HEK293 (cell line): Measurements from ENCODE around the gene GRID2.

Experiments
- CTCF ChIA-PET: fragments of 350-600 bp; formaldehyde crosslinking; extraction: SDS; loops from one replicate; lab custom pipeline; 2021; ENCODE audit warnings: antibody characterized with exemption; lab: Yijun Ruan, JAX
- POLR2A ChIA-PET: fragments of 300-600 bp; formaldehyde crosslinking; extraction: SDS; loops from one replicate; lab custom pipeline; 2020; ENCODE audit warnings: antibody characterized with exemption, inconsistent platforms; lab: Yijun Ruan, JAX
- H3K27ac ChIP-seq: fragments of 200-500 bp; sonication (Bioruptor generic); 2 replicates; pipeline ENCODE4 v1.5.1; 2014; ENCODE audit warnings: low read depth, low read length, control low read depth, inconsistent platforms; ENCODE audit errors: extremely low read depth
- H3K36me3 ChIP-seq, 2 experiments: fragments of 200-500 bp in 1 of 2; sonication (Bioruptor generic) in 1 of 2; 1 replicate in 1 of 2; 2 replicates in 1 of 2; pipeline ENCODE4 v1.5.1; 2014 to 2017; ENCODE audit warnings: inconsistent platforms in 2 of 2, low read length in 2 of 2; ENCODE audit not compliant: control insufficient read depth in 2 of 2, insufficient read depth in 1 of 2
- H3K4me1 ChIP-seq: fragments of 200-500 bp; sonication (Bioruptor generic); 2 replicates; pipeline ENCODE4 v1.5.1; 2014; ENCODE audit warnings: mild to moderate bottlenecking, low read length, inconsistent platforms; ENCODE audit not compliant: control insufficient read depth, insufficient read depth
- H3K4me3 ChIP-seq: 2 replicates; pipeline ENCODE4 v1.5.1; 2011; ENCODE audit warnings: low read depth, mild to moderate bottlenecking, control low read depth, low read length, moderate library complexity
- H3K9me3 ChIP-seq: fragments of 200-500 bp; sonication (Bioruptor generic); 2 replicates; pipeline ENCODE4 v1.5.1; 2014; ENCODE audit warnings: low read depth, low read length, inconsistent platforms; ENCODE audit not compliant: control insufficient read depth, insufficient read depth
- IKZF3 ChIP-seq: fragments of 450-650 bp; IDR thresholded peaks from 2 replicates; pipeline ENCODE4 v1.5.0; 2018; ENCODE audit warnings: missing biosample characterization, mild to moderate bottlenecking, missing genetic modification characterization, moderate library complexity
- KLF9 ChIP-seq: fragments of 450-650 bp; formaldehyde crosslinking; IDR thresholded peaks from 2 replicates; pipeline ENCODE4 v1.5.1; 2016; ENCODE audit warnings: missing biosample characterization, missing genetic modification characterization, low read depth
- SETDB1 ChIP-seq: IDR thresholded peaks from one replicate; pipeline ENCODE4 v1.6.1; 2017; ENCODE audit warnings: mild to moderate bottlenecking, low read length, moderate library complexity, mixed read lengths; ENCODE audit not compliant: insufficient read length
- SP7 ChIP-seq: fragments of 450-650 bp; formaldehyde crosslinking; IDR thresholded peaks from 2 replicates; pipeline ENCODE4 v1.5.1; 2016; ENCODE audit warnings: missing biosample characterization, missing genetic modification characterization
- ZBTB1 ChIP-seq: fragments of 450-650 bp; formaldehyde crosslinking; IDR thresholded peaks from 2 replicates; pipeline ENCODE4 v1.5.1; 2016; ENCODE audit warnings: missing biosample characterization, missing genetic modification characterization
- ZBTB20 ChIP-seq: fragments of 450-650 bp; formaldehyde crosslinking; IDR thresholded peaks from 2 replicates; pipeline ENCODE4 v1.5.1; 2016; ENCODE audit warnings: missing biosample characterization, missing genetic modification characterization
- ZFP3 ChIP-seq: fragments of 450-650 bp; formaldehyde crosslinking; IDR thresholded peaks from 2 replicates; pipeline ENCODE4 v1.5.1; 2016; ENCODE audit warnings: low read depth, missing biosample characterization, missing genetic modification characterization
- ZNF10 ChIP-seq: fragments of 450-650 bp; formaldehyde crosslinking; IDR thresholded peaks from 2 replicates; pipeline ENCODE4 v1.5.1; 2017; ENCODE audit warnings: missing biosample characterization, missing genetic modification characterization
- ZNF133 ChIP-seq: fragments of 450-650 bp; formaldehyde crosslinking; IDR thresholded peaks from 2 replicates; pipeline ENCODE4 v1.5.1; 2016; ENCODE audit warnings: missing biosample characterization, missing genetic modification characterization
- ZNF140 ChIP-seq: fragments of 450-650 bp; formaldehyde crosslinking; IDR thresholded peaks from 2 replicates; pipeline ENCODE4 v1.5.1; 2016; ENCODE audit warnings: missing biosample characterization, missing genetic modification characterization
- ZNF157 ChIP-seq: fragments of 450-650 bp; formaldehyde crosslinking; IDR thresholded peaks from 2 replicates; pipeline ENCODE4 v1.5.1; 2016; ENCODE audit warnings: missing biosample characterization, missing genetic modification characterization
- ZNF16 ChIP-seq: fragments of 450-650 bp; formaldehyde crosslinking; IDR thresholded peaks from 2 replicates; pipeline ENCODE4 v1.5.1; 2016; ENCODE audit warnings: low read depth, missing biosample characterization, missing genetic modification characterization
- ZNF2 ChIP-seq: fragments of 450-650 bp; formaldehyde crosslinking; IDR thresholded peaks from 2 replicates; pipeline ENCODE4 v1.5.1; 2016; ENCODE audit warnings: missing biosample characterization, missing genetic modification characterization
- ZNF324 ChIP-seq: fragments of 450-650 bp; formaldehyde crosslinking; IDR thresholded peaks from 2 replicates; pipeline ENCODE4 v1.5.1; 2016; ENCODE audit warnings: missing biosample characterization, missing genetic modification characterization
- ZNF341 ChIP-seq: fragments of 450-650 bp; formaldehyde crosslinking; IDR thresholded peaks from 2 replicates; pipeline ENCODE4; 2016; ENCODE audit warnings: low read depth, missing biosample characterization, missing genetic modification characterization
- ZNF514 ChIP-seq: fragments of 450-650 bp; formaldehyde crosslinking; IDR thresholded peaks from 2 replicates; pipeline ENCODE4 v1.5.1; 2016; ENCODE audit warnings: missing biosample characterization, missing genetic modification characterization
- ZNF529 ChIP-seq: fragments of 450-650 bp; formaldehyde crosslinking; IDR thresholded peaks from 2 replicates; pipeline ENCODE4 v1.5.1; 2017; ENCODE audit warnings: missing genetic modification characterization, missing biosample characterization; ENCODE audit not compliant: insufficient replicate concordance
- ZNF530 ChIP-seq: fragments of 450-650 bp; formaldehyde crosslinking; IDR thresholded peaks from 2 replicates; pipeline ENCODE4 v1.5.1; 2016; ENCODE audit warnings: low read depth, missing biosample characterization, missing genetic modification characterization
- ZNF544 ChIP-seq: fragments of 450-650 bp; formaldehyde crosslinking; IDR thresholded peaks from 2 replicates; pipeline ENCODE4 v1.5.0; 2017; ENCODE audit warnings: missing biosample characterization, missing genetic modification characterization
- ZNF548 ChIP-seq: fragments of 450-650 bp; formaldehyde crosslinking; IDR thresholded peaks from 2 replicates; pipeline ENCODE4 v1.5.1; 2016; ENCODE audit warnings: missing biosample characterization, missing genetic modification characterization
- ZNF629 ChIP-seq: fragments of 450-650 bp; formaldehyde crosslinking; IDR thresholded peaks from 2 replicates; pipeline ENCODE4 v1.5.1; 2017; ENCODE audit warnings: missing biosample characterization, missing genetic modification characterization
- ZNF654 ChIP-seq: fragments of 450-650 bp; formaldehyde crosslinking; IDR thresholded peaks from 2 replicates; pipeline ENCODE4 v1.5.1; 2016; ENCODE audit warnings: low read depth, missing biosample characterization, missing genetic modification characterization
- ZNF660 ChIP-seq: fragments of 450-650 bp; IDR thresholded peaks from 2 replicates; pipeline ENCODE4 v1.5.1; 2018; ENCODE audit warnings: missing biosample characterization, mild to moderate bottlenecking, missing genetic modification characterization
- ZNF670 ChIP-seq: fragments of 450-650 bp; formaldehyde crosslinking; IDR thresholded peaks from 2 replicates; pipeline ENCODE4 v1.5.1; 2016; ENCODE audit warnings: missing biosample characterization, missing genetic modification characterization, low read depth
- ZNF76 ChIP-seq: fragments of 450-650 bp; formaldehyde crosslinking; IDR thresholded peaks from 2 replicates; pipeline ENCODE4; 2016; ENCODE audit warnings: low read depth, missing biosample characterization, missing genetic modification characterization, borderline replicate concordance
- ZNF768 ChIP-seq: fragments of 450-650 bp; formaldehyde crosslinking; IDR thresholded peaks from 2 replicates; pipeline ENCODE4 v1.5.1; 2018; ENCODE audit warnings: missing biosample characterization, mild to moderate bottlenecking, missing genetic modification characterization
- ZNF776 ChIP-seq: fragments of 450-650 bp; formaldehyde crosslinking; IDR thresholded peaks from 2 replicates; pipeline ENCODE4 v1.5.0; 2017; ENCODE audit warnings: missing biosample characterization, missing genetic modification characterization, borderline replicate concordance

GRID2 gene

DNA sequence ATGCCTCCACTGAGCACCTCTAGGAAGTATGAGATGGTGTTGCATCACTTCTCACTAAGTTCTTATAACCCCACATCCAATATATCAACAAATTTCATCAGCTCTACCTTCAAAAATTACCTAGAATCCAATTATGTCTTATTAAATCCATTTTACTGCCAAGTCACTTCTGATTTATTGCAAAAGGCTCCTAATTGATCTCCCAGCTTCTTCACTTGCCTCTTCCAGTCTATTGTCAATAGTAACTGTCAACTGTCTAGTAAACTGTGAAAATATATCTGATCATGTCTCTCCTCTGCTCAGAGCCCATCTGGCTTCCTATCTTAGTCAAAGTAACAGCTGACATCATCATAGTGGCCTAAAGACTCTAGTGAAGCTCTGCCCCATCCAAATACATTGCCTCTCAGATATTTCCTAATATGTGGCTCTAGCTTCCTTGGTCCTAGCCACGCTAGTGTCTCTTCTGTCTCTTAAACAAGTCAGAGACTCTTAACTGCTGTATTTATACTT, 1110.3 kb downstream of the GRID2 start:
- Histone ChIP-seq H3K27ac (no peak overlapping the region), H3K4me1 (no peaks in the 10 kb centered on the region), H3K4me3 (no peak overlapping the region), H3K9me3 (no peaks in the 10 kb centered on the region), H3K36me3 (no peaks in the 10 kb centered on the region)
- ChIA-PET POLR2A (no interaction called here), CTCF (no interaction called here)
- TF ChIP-seq ZNF776 (tag by site-specific recombination) (no peak), ZNF529 (no peak), ZNF2 (tag by site-specific recombination) (no peak), ZBTB20 (no peak), ZNF670 (no peak), ZNF140 (no peak)

DNA sequence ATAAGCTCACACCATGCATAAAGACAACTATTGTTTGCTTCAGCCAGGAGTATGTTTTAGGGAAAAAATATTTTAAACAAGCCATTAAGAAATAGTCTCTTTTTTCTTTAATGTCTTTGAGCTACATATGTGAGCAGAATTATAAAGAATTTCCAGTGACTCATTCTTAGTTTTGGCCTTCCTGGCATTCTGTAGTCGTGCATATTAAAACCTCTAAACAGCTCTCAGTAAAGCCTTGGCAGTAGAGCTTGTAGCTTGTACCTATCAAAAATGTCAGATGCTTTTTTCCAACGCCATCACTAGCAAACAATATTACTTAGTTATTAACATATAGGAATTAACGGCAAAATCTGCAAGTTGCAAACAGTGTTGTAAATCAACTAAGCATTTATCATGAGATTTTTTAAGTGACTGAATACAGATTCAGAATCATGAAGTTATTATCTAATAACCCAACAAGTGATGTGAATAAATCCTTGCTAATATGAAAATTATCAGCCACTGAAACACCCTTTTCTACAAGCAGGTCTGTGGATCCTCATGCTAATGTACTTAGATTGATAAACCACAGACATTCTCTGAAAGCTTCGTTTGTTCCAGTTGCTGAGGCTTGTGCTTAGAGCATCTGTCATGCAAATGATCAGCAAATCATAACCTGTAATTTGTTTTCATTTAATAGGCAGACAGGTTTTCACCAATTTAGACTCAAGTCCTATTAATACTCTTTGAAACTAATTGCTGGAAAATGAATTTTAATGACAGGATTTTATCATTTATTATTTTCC, 1112.8 kb downstream of the GRID2 start:
- H3K27ac ChIP-seq = no peak overlapping the region
- CTCF ChIA-PET = no interaction called here

DNA sequence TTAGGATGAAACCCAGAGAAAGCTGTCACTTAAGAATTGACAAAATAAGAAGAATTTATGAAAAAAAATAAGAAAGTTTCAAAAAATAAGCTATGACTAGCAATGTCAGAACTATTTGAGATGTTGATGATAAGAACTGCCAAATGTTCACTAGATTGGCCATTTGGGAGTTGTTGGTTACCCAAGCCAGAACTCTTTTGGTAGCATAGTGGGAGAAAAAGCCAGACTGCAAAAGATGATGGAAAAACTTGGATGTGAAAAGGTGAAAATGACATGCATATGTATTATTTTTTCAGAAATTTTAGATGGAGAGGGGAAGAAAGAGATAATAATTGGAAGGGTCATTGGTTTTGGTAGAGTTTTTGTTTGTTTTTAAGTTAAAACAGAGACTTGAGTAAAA, 1127.6 kb downstream of the GRID2 start:
- Histone ChIP-seq H3K36me3 (no peaks in the 10 kb centered on the region), H3K27ac (no peak overlapping the region), H3K4me3 (no peak overlapping the region), H3K4me1 (no peaks in the 10 kb centered on the region), H3K9me3 (no peaks in the 10 kb centered on the region)
- CTCF ChIA-PET = no interaction called here
- POLR2A ChIA-PET = no interaction called here
- TF ChIP-seq ZFP3 (tag by site-specific recombination) (no peak), ZNF629 (tag by site-specific recombination) (no peak)

More for the DNA sequence above, 1112.8 kb downstream of the GRID2 start:
- TF ChIP-seq ZNF10 (tag by site-specific recombination) (no peak), ZBTB1 (tag by site-specific recombination) (no peak), SP7 (no peak), ZNF660 (tag by site-specific recombination) (no peak), ZNF76 (no peak), ZNF544 (tag by site-specific recombination) (no peak), KLF9 (tag by site-specific recombination) (no peak), ZNF548 (no peak), ZNF768 (tag by site-specific recombination) (no peak), ZNF157 (tag by site-specific recombination) (no peak), SETDB1 (no peak), IKZF3 (tag by site-specific recombination) (no peak), ZNF133 (no peak), ZNF514 (tag by site-specific recombination) (no peak), ZNF16 (tag by site-specific recombination) (no peak), ZNF324 (tag by site-specific recombination) (no peak), ZNF530 (tag by site-specific recombination) (no peak), ZNF654 (tag by site-specific recombination) (no peak), ZNF341 (no peak)
- TF ChIP-seq, all 188 proteins: peak for 0
- POLR2A ChIA-PET = no interaction called here
- H3K36me3 ChIP-seq = no peaks in the 10 kb centered on the region
- H3K4me3 ChIP-seq = no peak overlapping the region
- no peaks in the 10 kb centered on the region for H3K4me1 ChIP-seq
- H3K9me3 ChIP-seq = no peaks in the 10 kb centered on the region
